Neutrophil (primary cell): ENCODE results near the gene NAA20.

Source experiments
- H3K27ac ChIP-seq: fragments of 200-600 bp; sonication (generic); 2 replicates; pipeline ENCODE4 v1.5.1; 2016; ENCODE audit warnings: mild to moderate bottlenecking, moderate library complexity
- H3K27me3 ChIP-seq: fragments of 200-600 bp; sonication (generic); 2 replicates; pipeline ENCODE4 v1.6.0; 2016; ENCODE audit warnings: mild to moderate bottlenecking
- H3K36me3 ChIP-seq: fragments of 200-600 bp; sonication (generic); 2 replicates; pipeline ENCODE4 v1.5.1; 2017
- H3K4me1 ChIP-seq, 2 experiments: fragments of 200-600 bp in 1 of 2; sonication (generic) in 1 of 2; 1 replicate in 1 of 2; 2 replicates in 1 of 2; pipeline versions ENCODE4 v1.5.1 to v1.6.1; 2013 to 2016; ENCODE audit warnings: low read depth in 1 of 2, low read length in 1 of 2, mild to moderate bottlenecking in 1 of 2, moderate library complexity in 1 of 2; ENCODE audit not compliant: control insufficient read depth in 1 of 2, insufficient read depth in 1 of 2
- H3K4me3 ChIP-seq, 2 experiments: fragments of 200-600 bp in 1 of 2; sonication (generic) in 1 of 2; 1 replicate in 1 of 2; 2 replicates in 1 of 2; pipeline ENCODE4 v1.5.1; 2013 to 2016; ENCODE audit warnings: low read depth in 1 of 2, low read length in 1 of 2, mild to moderate bottlenecking in 1 of 2, moderate library complexity in 1 of 2
- H3K9me3 ChIP-seq: fragments of 200-600 bp; sonication (generic); 2 replicates; pipeline ENCODE4 v1.5.1; 2016
- TF ChIP-seq, protein P1 (sequence below): fragments of 200-600 bp; sonication (generic); IDR thresholded peaks from 2 replicates; pipeline ENCODE4 v1.5.1; 2016; ENCODE audit warnings: antibody characterized with exemption

NAA20 gene

DNA sequence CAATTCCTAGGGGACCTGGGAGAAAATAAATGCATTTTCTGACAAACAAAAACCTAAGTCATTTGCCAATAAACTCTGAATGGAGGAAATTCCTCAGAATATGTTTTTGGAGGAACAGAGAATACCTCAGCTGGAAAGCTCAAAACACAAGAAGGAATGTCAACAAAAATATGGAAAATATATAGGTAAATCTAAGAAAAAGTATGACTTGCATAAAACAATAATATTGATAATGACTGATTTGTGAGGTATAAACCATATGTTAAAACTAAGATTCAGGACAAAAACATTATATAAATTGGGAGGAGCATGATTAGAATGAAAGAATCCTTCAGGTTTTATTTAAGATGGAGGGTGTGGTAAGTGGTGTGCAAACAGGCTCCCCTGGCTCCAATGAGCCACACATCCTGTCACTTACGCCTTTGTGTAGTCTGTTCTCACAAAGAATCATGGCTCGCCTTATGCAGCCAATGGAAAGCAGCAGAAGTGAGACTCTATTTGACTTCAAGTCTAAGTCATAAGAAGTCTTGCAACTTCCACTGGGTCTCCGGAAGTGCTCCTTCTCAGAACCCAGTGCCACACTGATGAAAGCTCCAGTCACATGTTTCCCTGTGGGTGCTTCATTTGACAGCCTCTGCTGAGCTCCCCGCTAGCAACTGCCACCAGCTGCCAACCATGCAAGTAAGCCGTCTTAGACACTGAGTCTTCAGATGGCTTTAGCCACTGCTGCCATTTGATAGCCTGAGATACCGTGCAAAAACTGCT lies 43.3 kb downstream of the NAA20 start:
- Histone ChIP-seq H3K4me1 (peaks cover 11 to 13% of the 10 kb centered on the region in 2 experiments), H3K36me3 (no peaks in the 10 kb centered on the region), H3K27me3 (peaks cover 15% of the 10 kb centered on the region), H3K27ac (no peak overlapping the region), H3K9me3 (no peaks in the 10 kb centered on the region), H3K4me3 (no peak overlapping the region)
- TF ChIP-seq, protein P1, sequence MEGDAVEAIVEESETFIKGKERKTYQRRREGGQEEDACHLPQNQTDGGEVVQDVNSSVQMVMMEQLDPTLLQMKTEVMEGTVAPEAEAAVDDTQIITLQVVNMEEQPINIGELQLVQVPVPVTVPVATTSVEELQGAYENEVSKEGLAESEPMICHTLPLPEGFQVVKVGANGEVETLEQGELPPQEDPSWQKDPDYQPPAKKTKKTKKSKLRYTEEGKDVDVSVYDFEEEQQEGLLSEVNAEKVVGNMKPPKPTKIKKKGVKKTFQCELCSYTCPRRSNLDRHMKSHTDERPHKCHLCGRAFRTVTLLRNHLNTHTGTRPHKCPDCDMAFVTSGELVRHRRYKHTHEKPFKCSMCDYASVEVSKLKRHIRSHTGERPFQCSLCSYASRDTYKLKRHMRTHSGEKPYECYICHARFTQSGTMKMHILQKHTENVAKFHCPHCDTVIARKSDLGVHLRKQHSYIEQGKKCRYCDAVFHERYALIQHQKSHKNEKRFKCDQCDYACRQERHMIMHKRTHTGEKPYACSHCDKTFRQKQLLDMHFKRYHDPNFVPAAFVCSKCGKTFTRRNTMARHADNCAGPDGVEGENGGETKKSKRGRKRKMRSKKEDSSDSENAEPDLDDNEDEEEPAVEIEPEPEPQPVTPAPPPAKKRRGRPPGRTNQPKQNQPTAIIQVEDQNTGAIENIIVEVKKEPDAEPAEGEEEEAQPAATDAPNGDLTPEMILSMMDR: no peak

DNA sequence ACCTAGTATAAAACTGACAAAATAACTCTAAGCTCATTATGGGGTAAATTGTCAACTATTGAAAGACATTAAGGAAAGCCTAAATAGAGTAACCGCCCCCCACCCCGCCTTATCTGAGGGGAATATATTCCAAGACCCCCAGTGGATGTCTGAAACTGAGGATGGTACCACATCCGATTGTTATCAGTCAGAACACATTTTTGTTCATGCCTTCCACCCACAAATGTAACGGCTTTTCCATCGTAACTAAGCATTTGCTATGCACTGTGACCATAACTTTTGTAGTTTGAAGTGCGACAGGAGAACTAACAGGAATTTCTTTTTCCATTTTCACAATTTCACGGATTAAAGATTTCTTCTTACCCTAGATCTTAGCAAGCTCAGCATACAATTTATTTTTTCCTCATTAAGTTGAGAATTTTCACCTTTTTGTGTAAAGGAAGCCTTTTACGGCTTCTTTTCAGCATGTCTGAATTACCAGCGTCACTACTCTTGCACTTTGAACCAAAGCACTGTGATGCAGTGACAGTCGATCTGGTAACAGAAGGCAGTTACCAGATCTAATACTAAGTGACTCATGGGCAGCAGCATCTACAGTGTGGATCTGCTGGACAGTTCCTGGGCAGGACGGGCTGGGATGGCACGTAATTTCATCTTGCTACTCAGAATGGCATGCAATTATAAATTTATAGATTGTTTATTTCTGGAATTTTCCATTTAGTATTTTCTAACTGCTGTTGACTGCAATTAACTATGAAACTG lies 47.0 kb downstream of the NAA20 start:
- Histone ChIP-seq H3K27ac (no peak overlapping the region), H3K4me3 (no peak overlapping the region), H3K36me3 (no peaks in the 10 kb centered on the region), H3K27me3 (peaks cover 15% of the 10 kb centered on the region), H3K9me3 (no peaks in the 10 kb centered on the region), H3K4me1 (no peaks in the 10 kb centered on the region)
- TF ChIP-seq, protein P1: no peak

DNA sequence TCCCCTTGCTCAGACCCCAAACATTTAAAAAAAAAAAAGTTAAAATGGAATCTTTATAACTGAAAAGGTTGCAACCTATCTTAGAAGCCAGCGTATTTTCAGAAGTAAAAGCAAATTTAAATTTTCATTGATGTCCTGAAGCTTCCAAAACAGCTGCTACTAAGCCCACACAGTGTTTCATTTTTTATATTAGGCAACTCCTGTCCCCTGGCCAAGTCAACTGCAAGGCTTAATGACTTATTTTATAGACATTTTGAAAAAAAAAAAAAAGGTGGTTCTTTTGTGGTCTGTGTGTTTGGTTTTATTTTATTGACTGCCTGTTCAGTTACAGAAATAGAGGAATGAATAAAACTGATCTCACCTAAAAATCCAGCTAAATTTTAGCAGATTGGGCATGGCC lies 48.2 kb downstream of the NAA20 start:
- Histone ChIP-seq H3K27me3 (peaks cover 15% of the 10 kb centered on the region), H3K4me3 (no peak overlapping the region), H3K4me1 (no peaks in the 10 kb centered on the region), H3K36me3 (no peaks in the 10 kb centered on the region), H3K27ac (no peak overlapping the region), H3K9me3 (no peaks in the 10 kb centered on the region)
- TF ChIP-seq, protein P1: no peak

DNA sequence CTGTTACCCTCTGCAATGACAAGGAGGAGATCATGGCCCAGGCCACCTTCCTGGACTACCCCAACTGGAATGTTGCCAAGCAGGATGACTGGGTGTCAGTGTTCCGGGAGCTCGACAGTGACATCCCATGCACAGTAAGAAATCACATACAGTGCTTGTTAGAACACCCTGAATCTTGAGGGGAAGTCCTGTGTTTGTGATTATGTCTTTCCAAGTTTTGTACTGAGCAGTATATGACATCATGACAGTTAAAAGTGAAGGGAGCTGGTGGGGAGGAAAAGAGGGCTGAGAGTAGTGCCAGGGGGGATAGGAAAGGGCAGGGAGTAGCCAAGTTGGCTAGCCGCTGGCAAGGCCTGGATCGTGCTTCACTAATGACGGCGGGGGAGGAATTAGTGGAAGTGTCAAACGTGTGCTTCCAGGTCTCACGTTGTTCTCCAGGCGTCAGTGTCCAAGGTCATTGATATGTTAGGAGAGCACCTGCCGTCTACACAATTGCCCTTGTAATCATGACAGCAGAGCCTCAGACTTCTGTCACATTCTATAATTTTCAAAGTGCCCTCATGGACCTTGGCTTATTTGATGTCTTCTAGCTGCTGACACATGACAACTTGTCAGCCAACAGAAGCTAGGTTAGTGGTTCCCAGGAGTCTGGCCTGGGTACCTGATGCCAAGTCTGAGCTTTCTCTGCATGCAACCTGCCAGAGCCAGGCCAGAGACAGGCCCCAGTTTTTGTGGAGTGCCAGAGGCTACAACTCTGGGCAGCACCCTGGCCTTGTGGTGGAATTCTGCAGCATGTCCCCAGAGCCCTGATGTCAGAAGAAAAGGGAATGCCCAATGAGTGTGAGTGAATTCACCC lies 53.9 kb downstream of the NAA20 start:
- TF ChIP-seq, protein P1: no peak
- H3K27me3 ChIP-seq: peaks cover 15% of the 10 kb centered on the region
- H3K4me3 ChIP-seq: no peak overlapping the region
- H3K4me1 ChIP-seq: no peaks in the 10 kb centered on the region
- no peaks in the 10 kb centered on the region for H3K9me3 ChIP-seq
- no peaks in the 10 kb centered on the region for H3K36me3 ChIP-seq
- H3K27ac ChIP-seq: no peak overlapping the region

DNA sequence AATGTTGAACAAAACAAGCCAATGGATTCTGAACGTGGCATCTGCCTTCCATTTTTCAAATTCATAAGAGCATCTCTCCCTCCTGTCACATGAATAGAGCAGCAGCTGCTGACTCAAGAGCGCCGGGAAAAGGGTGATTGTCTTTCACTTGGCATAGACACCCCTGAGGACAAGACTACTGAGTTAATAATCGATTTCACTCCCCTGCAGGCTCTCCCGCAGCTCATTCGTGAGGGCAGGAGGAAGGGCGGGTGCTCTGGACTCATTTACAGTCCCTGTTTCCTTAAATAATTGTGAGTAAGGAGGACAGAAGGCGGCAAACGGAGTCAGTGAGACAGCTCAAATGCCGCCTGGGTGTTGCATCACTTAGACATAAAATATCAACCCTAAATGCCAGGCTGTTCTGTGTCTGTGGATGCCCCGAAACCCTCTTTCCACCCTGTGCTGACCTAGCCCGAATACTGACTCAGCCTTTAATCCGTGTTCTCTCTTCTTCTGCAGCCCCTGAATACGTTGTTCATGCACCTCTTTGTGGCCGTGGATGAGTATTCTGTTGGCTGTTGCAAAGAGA lies 56.7 kb downstream of the NAA20 start:
- Histone ChIP-seq H3K27ac (no peak overlapping the region), H3K36me3 (no peaks in the 10 kb centered on the region), H3K4me1 (no peaks in the 10 kb centered on the region), H3K9me3 (no peaks in the 10 kb centered on the region), H3K4me3 (no peak overlapping the region), H3K27me3 (peaks cover 15% of the 10 kb centered on the region)
- TF ChIP-seq, protein P1: no peak
